Measurements from ENCODE around the gene COL5A2.

DNA sequence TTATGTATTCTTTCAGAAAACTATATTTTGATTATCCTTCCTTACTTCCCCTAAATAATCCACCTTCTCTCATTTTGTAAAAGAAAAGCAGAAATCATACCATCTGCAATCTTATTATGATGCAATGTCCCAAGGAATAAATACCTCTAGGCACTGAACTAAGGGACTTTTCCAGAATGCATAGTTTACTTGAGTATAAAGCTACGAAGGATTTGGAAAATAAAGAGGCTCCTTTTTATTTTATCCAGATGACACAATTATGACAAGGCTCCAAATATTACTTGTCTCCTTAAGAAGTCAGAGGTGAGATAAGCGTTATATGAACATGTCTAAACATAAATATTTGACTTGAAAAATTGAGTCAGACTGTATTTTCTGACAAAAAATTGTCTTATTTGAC, 133.2 kb downstream of the COL5A2 start:
- TF ChIP-seq, protein P1, sequence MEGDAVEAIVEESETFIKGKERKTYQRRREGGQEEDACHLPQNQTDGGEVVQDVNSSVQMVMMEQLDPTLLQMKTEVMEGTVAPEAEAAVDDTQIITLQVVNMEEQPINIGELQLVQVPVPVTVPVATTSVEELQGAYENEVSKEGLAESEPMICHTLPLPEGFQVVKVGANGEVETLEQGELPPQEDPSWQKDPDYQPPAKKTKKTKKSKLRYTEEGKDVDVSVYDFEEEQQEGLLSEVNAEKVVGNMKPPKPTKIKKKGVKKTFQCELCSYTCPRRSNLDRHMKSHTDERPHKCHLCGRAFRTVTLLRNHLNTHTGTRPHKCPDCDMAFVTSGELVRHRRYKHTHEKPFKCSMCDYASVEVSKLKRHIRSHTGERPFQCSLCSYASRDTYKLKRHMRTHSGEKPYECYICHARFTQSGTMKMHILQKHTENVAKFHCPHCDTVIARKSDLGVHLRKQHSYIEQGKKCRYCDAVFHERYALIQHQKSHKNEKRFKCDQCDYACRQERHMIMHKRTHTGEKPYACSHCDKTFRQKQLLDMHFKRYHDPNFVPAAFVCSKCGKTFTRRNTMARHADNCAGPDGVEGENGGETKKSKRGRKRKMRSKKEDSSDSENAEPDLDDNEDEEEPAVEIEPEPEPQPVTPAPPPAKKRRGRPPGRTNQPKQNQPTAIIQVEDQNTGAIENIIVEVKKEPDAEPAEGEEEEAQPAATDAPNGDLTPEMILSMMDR (optimal IDR thresholded peaks at IDR 0.05 in 1 of 3, IDR thresholded peaks at IDR 0.05 in 1 of 3, conservative IDR thresholded peaks at IDR 0.05 in 1 of 3; ENCODE audit: extremely low read depth in 1 of 3, insufficient read depth in 2 of 3, low read length in 3 of 3), result no peak
- TF ChIP-seq EZH2 (IDR thresholded peaks at IDR 0.05; ENCODE audit: low read length), result no peak
